ENCODE results near the gene TRIM36.
A peak's percentile ranks its signal among the peaks of the same experiment; 100 is the strongest.

Gene TRIM36

DNA sequence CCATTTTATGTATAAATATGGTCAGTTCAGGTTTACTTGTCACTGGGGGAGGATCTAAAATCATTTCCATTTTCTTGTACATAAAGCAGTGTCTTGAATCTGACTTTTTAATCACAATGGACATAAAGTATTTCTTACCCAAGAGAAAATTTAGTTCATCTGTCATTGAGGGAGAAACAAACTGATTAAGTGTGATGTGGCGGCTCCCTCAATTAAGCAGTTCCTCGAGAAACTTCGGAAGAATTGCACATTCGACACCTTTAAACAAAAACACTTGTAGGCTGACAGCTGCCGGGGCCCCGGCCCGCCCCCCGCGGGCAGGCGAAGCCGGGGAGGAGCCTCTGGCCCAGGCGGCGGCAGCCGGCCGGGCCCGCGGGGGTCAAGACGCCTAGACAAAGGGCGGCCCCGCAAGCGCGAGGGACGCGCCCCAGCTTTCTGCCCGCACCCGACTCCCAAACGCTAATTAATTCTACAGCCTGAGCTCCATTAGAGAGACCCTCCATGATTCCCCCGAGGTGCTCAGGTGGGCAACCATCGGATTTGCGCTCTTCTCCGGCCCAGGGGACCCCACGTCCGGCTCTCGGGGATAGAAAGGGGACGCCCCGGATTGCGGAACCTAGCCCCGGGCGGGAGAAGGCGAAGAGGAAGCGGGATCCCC is 750 bp downstream of the TRIM36 start:
- no peak for DNase-seq (ENCODE audit: low read depth in 1 of 2, low spot score in 1 of 2)

DNA sequence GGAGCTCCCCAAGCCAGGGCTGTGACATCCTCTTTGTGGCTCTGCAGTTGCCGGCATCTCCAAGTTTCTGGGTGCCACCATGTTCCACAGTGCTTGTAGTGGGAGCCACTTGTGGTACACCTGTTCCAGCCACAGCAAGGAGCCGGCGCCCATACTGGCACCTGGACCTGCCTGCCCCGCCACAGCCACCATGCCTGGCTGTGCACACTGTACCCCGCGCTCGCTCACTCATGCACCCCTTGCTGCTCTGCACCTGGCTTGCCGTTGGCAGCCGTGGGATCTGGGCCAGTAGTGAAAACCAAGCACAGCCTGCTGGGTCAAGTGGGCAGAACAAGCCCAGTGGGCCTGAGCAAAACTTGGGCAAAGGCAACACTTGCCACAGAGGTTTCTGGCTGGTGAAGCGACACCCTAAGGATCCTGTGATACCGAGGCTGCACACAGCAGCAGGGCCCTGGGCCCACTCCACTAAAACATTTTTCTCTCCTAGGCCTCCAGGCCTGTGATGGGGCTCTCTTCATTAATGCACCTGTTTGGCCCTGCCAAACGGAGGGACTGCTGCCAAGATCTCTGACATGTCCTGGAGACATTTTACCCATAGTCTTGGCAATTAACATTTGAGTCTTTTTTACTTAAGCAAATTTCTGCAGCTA is 2.8 kb downstream of the TRIM36 start:
- no peak for DNase-seq (ENCODE audit: low read depth in 1 of 2, low spot score in 1 of 2)

DNA sequence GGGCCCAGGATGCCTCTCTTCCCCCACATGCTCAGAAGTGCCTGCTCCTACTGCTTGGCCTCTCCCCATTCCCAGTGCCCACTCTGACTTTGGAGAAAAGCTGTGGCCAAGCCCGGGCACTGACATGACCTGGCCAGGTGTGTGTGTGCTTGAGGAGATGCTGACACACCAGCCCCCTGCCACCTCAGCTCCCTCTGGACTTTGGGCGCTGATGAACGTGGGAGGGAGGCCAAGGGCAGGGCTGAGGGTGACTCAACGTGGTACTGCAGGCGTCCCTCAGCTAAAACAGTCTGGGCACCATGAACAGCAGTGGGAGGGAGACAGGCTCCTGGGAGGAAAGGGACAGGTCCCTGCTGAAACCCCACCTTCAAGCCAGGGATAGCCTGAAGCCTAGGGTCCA is 3.9 kb downstream of the TRIM36 start:
- DNase-seq (ENCODE audit: low read depth in 1 of 2, low spot score in 1 of 2): no peak

DNA sequence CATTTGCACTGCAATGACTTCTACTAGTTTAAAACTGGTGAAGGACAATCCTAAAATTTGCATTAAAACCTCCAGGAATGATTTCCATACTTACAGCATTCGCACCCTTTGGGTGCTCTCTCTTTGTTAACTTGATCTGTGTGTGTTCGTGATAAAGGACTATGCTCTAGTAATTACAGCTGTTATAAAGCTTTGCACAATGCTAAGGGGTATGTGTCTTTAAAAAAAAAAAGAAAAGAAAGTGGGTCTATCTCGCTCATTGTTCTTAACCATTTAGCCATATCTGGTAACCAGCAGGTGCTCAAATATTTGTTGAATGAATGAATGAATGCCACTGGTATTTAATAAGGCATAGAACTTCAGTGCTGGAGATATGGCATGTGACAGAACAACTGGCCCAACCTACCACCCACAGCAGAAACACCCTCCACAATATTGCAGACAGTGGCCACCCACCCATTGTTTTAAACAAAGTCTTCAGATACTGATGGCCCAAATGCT is 8.7 kb downstream of the TRIM36 start:
- no peak for DNase-seq (ENCODE audit: low read depth in 1 of 2, low spot score in 1 of 2)

GRCh38 chr5:115151208-115151805 is 18.4 kb downstream of the TRIM36 start:
- DNase-seq (ENCODE audit: low read depth in 1 of 2, low spot score in 1 of 2): no peak

- no peak for DNase-seq (ENCODE audit: low read depth in 1 of 2, low spot score in 1 of 2)
These were observed 19.2 kb downstream of the TRIM36 start for GRCh38 chr5:115150512-115150911.

GRCh38 chr5:115147052-115147451 is 22.7 kb downstream of the TRIM36 start:
- DNase-seq (ENCODE audit: low read depth in 1 of 2, low spot score in 1 of 2): no peak

DNA sequence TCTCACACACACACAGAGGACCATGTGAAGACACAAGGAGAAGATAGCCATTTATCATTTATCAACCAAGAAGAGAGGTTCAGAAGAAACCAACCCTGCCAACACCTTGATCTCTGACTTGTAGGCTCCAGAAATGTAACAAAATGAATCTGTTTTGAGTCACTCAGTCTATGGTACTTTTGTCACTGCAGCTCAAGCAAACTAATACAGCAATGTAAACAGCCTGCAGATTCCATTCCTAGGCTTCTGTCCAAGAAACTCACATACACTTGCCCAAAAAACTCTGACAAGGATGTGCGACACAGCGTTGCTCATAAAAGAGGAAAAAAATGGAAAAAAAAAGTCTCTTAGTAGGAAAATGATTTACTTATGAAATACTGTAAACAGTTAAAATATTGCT is 33.4 kb downstream of the TRIM36 start:
- no peak for DNase-seq (ENCODE audit: low read depth in 1 of 2, low spot score in 1 of 2)

GRCh38 chr5:115132465-115132864 is 37.2 kb downstream of the TRIM36 start:
- DNase-seq (ENCODE audit: low read depth in 1 of 2, low spot score in 1 of 2): no peak

DNA sequence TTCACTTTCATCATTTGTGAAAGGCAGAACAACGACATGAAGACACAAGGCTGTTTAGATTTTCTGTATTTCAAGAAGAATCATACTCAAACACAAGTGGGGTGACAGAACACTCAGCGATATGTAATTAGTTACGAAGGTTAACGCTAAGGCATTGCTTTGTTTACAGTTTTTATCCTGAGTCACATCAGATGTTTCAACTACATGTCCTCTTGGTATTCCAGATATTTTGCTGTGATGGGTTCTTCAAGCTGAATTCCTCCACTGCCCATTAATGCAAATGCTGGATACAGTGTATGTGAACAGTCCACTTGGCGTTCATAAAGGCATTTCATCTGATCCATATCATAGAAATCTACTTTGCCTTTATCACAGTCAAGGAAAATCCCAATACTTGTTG is 43.4 kb downstream of the TRIM36 start:
- DNase-seq (ENCODE audit: low read depth in 1 of 2, low spot score in 1 of 2): no peak

DNA sequence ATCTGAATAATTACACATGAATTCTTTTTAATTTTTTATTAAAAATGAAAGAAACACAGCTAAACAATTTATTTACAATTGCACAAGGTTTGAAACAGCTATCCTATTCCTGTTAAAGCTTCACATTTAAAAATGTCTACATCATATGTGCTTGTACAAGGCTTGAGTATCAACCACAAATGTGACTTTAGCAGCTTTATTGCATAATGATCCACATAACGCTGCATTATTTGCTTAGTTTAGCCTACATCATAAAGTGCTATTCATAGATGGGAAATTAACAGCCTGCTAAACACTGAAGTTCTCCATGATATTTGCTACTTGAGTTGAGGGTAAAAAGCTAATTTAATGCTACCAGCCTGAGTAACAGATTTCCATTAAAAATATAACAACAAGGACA is 45.0 kb downstream of the TRIM36 start:
- DNase-seq (ENCODE audit: low read depth in 1 of 2, low spot score in 1 of 2): no peak

- no peak for DNase-seq (ENCODE audit: low read depth in 1 of 2, low spot score in 1 of 2)
These were observed 53.7 kb downstream of the TRIM36 start for GRCh38 chr5:115116001-115116400.

DNA sequence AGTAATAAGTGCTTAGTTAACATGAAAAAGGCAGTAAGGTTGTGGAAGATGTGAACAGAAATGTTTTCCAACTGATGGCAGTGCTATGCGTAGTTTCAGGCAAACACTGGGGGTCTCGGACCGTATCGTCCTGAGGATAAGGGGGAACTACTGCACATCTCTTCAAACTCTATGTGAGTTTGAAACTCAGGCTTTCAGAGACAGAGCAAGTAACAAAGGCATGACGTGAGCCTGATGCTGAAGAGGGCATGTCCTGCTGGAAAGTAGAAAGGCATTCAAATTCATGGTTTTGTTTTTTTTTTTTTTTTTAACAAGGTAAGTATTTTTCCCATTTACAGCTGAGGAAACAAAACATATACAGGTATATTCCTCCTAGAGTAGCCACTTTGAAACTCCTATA is 59.9 kb downstream of the TRIM36 start:
- DNase-seq (ENCODE audit: low read depth in 1 of 2, low spot score in 1 of 2): no peak

- no peak for DNase-seq (ENCODE audit: low read depth in 1 of 2, low spot score in 1 of 2)
These were observed 60.4 kb downstream of the TRIM36 start for GRCh38 chr5:115109356-115109755.

DNA sequence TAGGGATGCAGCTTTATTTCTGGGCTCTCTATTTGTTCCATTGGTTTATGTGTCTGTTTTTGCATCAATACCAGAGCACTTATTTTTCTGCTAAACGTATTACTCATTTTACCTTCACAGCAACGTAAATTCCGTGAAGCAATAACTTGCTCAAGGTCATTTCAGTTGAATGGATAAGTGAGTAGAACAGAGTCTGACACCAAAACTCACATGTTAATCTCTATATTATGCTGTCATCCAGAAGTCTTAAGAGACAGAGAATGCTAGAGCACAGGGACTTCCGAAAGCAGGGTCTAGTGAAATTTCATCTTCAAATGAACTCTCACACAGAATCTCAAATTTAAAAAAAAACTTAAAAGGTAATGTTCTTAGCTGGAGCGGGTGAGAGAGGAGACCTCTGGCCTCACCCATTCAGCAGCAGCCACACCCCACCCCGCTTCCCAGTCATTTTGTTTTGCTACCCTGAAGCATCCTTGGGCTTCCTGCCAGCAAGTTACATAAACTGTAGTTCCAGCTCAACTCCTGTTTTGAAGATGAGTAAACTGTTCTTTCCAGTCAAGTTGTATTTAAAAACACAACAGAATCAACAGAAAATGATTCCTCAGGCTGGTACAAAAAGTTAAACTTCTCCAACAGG is 69.3 kb downstream of the TRIM36 start:
- no peak for DNase-seq (ENCODE audit: low read depth in 1 of 2, low spot score in 1 of 2)

DNA sequence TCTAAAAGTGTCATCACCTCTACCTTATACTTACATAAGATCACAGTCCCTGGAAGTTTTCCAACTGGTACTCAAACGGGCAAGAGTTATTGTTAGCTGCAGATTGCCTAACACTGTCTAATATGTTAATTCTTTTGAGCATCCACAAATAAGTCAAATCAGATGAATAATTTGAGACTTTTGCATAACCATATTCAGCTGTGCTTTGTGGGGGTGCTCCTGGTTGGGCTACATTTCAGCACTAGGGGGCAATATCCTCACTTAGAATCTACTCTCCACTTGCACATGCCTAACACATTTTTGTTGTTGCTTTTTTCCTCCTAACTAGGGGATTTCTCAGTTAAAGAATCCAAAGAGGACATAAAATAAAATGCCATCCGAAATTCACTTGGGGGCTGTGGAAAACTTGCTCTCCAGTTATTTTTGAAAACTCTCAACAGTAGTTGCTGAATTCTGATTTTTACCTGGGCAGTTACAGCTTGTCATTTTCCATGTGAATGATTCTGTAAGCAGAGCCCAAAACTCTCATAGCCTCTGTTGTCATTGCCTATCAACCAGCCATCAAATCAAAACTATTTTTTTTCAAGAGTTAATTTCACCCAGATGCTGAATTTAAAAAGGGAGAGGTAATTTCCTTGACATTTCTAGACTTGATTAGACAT is 71.5 kb downstream of the TRIM36 start:
- DNase-seq (ENCODE audit: low read depth in 1 of 2, low spot score in 1 of 2): peak in 1 of 2 donors; percentile 13

GRCh38 chr5:115097236-115097635 is 72.5 kb downstream of the TRIM36 start:
- DNase-seq (ENCODE audit: low read depth in 1 of 2, low spot score in 1 of 2): no peak

DNA sequence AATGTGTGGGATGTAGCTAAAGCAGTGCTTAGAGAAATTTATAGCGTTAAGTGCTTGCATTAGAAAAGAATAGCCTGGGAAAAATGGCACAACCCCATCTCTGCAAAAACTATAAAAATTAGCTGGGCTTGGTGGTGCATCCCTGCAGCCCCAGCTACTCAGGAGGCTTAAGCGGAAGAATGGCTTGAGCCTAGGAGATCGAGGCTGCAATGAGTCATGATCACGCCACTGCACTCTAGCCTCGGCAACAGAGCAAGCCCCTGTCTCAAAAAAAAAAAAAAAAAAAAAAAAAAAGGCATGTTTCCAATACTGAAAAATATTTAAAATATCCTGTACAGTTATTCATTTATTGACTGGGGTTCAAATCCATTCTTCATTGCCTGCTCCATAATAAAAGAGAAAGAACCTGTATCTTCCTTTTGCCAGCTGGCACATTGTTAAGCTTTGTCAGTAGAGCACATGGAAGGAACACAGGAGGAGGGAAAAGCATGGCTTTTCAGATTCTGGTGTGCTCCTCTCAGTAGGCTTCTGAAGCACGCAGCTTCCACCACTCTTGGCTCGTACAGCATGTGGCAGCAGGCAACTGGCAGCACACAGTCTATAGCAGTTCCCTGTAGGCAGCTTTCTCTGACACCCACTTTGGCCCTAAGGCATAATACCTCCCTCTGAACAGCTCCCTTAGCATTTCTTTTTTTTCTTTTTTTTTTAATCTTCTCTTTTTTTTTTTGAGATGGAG is 73.5 kb downstream of the TRIM36 start:
- no peak for DNase-seq (ENCODE audit: low read depth in 1 of 2, low spot score in 1 of 2)

GRCh38 chr5:115087951-115088350 is 81.8 kb downstream of the TRIM36 start:
- DNase-seq (ENCODE audit: low read depth in 1 of 2, low spot score in 1 of 2): no peak

DNA sequence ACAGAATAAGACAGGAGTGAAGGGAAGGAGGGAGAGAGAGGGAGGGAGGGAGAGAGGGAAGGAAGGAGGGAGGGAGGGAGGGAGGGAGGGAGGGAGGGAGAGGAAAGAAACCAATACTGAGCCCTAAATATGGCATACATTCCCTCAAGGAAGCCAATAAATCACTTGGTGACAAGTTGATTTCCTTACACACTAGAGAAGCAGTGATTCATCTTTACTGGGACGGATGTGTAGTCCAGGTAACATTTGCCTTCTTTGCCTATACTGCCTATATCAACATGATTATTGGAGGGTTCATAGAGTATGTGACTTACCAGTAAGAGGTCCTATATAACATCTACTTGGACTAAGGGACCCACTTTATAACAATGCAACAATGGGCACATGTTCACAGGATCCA is 83.2 kb downstream of the TRIM36 start:
- DNase-seq (ENCODE audit: low read depth in 1 of 2, low spot score in 1 of 2): no peak

GRCh38 chr5:115084246-115084793 is 85.4 kb downstream of the TRIM36 start:
- no peak for DNase-seq (ENCODE audit: low read depth in 1 of 2, low spot score in 1 of 2)

Measured in activated CD4-positive, alpha-beta T cell treated with anti-CD3 and anti-CD28 coated beads, Interleukin-2, amount 50 U/mL, for 24 hours (primary cell).